H9 (cell line): ENCODE measurements around the gene KIF7. TPM values are rescaled to one million over a fixed set of nuclear protein-coding genes. Genes with fewer than 3 reads are reported as not detected.

Experiments used
- DNase-seq: peaks from one replicate; pipeline ENCODE4 v3.0.0-alpha.2; 2017
- H2AFZ ChIP-seq: one replicate; pipeline ENCODE4 v1.6.1; 2013; ENCODE audit warnings: mild to moderate bottlenecking, low read length, control low read depth, moderate library complexity
- H2AK5ac ChIP-seq: 2 replicates; pipeline ENCODE4 v1.6.1; 2013; ENCODE audit warnings: low read length, control low read depth, mixed read lengths; ENCODE audit not compliant: insufficient read length
- H2BK120ac ChIP-seq: one replicate; pipeline ENCODE4 v1.6.1; 2013; ENCODE audit warnings: low read depth, mild to moderate bottlenecking, low read length, control low read depth, inconsistent platforms; ENCODE audit not compliant: poor library complexity, severe bottlenecking
- H2BK12ac ChIP-seq: 2 replicates; pipeline ENCODE4 v1.6.1; 2013; ENCODE audit warnings: low read length, control low read depth, mixed read lengths, low read depth; ENCODE audit not compliant: insufficient read length
- H2BK15ac ChIP-seq: 2 replicates; pipeline ENCODE4 v1.6.1; 2013; ENCODE audit warnings: low read depth, low read length, control low read depth
- H2BK20ac ChIP-seq: one replicate; pipeline ENCODE4 v1.6.1; 2013; ENCODE audit warnings: low read depth, mild to moderate bottlenecking, low read length, control low read depth, inconsistent platforms; ENCODE audit not compliant: poor library complexity, severe bottlenecking
- H2BK5ac ChIP-seq: 2 replicates; pipeline ENCODE4 v1.6.1; 2013; ENCODE audit warnings: low read length, control low read depth, mixed read lengths; ENCODE audit not compliant: insufficient read length
- H3K14ac ChIP-seq: 2 replicates; pipeline ENCODE4 v1.6.1; 2013; ENCODE audit warnings: low read length, control low read depth; ENCODE audit not compliant: insufficient read depth
- H3K18ac ChIP-seq: 2 replicates; pipeline ENCODE4 v1.6.1; 2013; ENCODE audit warnings: low read depth, mild to moderate bottlenecking, mixed read lengths, low read length, control low read depth; ENCODE audit not compliant: insufficient read length
- H3K23ac ChIP-seq: 2 replicates; pipeline ENCODE4 v1.6.1; 2013; ENCODE audit warnings: low read length, control low read depth, mixed read lengths, low read depth; ENCODE audit not compliant: insufficient read length
- H3K23me2 ChIP-seq: 2 replicates; pipeline ENCODE4 v1.6.1; 2013; ENCODE audit warnings: low read depth, mild to moderate bottlenecking, mixed read lengths, low read length, control low read depth; ENCODE audit not compliant: insufficient read length, poor library complexity, severe bottlenecking
- H3K27ac ChIP-seq: 2 replicates; pipeline ENCODE4 v1.5.1; 2013; ENCODE audit warnings: low read length, control low read depth, mixed read lengths, low read depth; ENCODE audit not compliant: insufficient read length
- H3K27me3 ChIP-seq: 2 replicates; pipeline ENCODE4 v1.6.1; 2013; ENCODE audit warnings: low read length, control low read depth, inconsistent platforms; ENCODE audit not compliant: insufficient read depth
- H3K4ac ChIP-seq: 2 replicates; pipeline ENCODE4 v1.6.1; 2013; ENCODE audit warnings: low read depth, mild to moderate bottlenecking, control low read depth, inconsistent platforms, low read length, moderate library complexity
- H3K4me1 ChIP-seq: 2 replicates; pipeline ENCODE4 v1.6.1; 2013; ENCODE audit warnings: low read length, control low read depth, inconsistent platforms; ENCODE audit not compliant: insufficient read depth
- H3K4me2 ChIP-seq: 2 replicates; pipeline ENCODE4 v1.6.1; 2013; ENCODE audit warnings: low read length, control low read depth, mixed read lengths; ENCODE audit not compliant: insufficient read length, insufficient read depth
- H3K56ac ChIP-seq: 2 replicates; pipeline ENCODE4 v1.6.1; 2013; ENCODE audit warnings: low read depth, mild to moderate bottlenecking, mixed read lengths, low read length, control low read depth; ENCODE audit not compliant: insufficient read length
- H3K79me1 ChIP-seq: 2 replicates; pipeline ENCODE4 v1.6.1; 2013; ENCODE audit warnings: low read depth, mild to moderate bottlenecking, moderate library complexity, low read length, control low read depth, inconsistent platforms; ENCODE audit not compliant: insufficient read depth, poor library complexity, severe bottlenecking
- H3K79me2 ChIP-seq: 2 replicates; pipeline ENCODE4 v1.6.1; 2013; ENCODE audit warnings: low read length, control low read depth, inconsistent platforms; ENCODE audit not compliant: insufficient read depth
- H3K9ac ChIP-seq: 2 replicates; pipeline ENCODE4 v1.6.1; 2013; ENCODE audit warnings: low read length, control low read depth, mixed read lengths; ENCODE audit not compliant: insufficient read length; ENCODE audit errors: extremely low read depth
- H3K9me3 ChIP-seq: one replicate; pipeline ENCODE4 v1.6.1; 2013; ENCODE audit warnings: low read depth, low read length, inconsistent platforms; ENCODE audit not compliant: control insufficient read depth
- H3T11ph ChIP-seq: one replicate; pipeline ENCODE4 v1.6.1; 2013; ENCODE audit warnings: mild to moderate bottlenecking, low read length, control low read depth, inconsistent platforms
- H4K20me1 ChIP-seq: one replicate; pipeline ENCODE4 v1.6.1; 2013; ENCODE audit not compliant: control insufficient read depth, insufficient read length, insufficient read depth
- H4K5ac ChIP-seq: 2 replicates; pipeline ENCODE4 v1.6.1; 2013; ENCODE audit warnings: low read depth, mild to moderate bottlenecking, mixed read lengths, low read length, control low read depth; ENCODE audit not compliant: insufficient read length
- H4K8ac ChIP-seq: replicated peaks from 2 replicates; pipeline ENCODE4 v1.6.1; 2013; ENCODE audit warnings: low read length, control low read depth, mixed read lengths, low read depth; ENCODE audit not compliant: insufficient read length
- H4K91ac ChIP-seq: 2 replicates; pipeline ENCODE4 v1.6.1; 2013; ENCODE audit warnings: low read depth, mild to moderate bottlenecking, moderate library complexity, mixed read lengths, low read length, control low read depth; ENCODE audit not compliant: insufficient read length
- H3K27ac Mint-ChIP-seq, 3 experiments: 2 replicates in 2 of 3; 3 replicates in 1 of 3; pipeline ENCODE4 v1.8.0; 2020 to 2021; ENCODE audit warnings: mixed read lengths in 3 of 3, mild to moderate bottlenecking in 1 of 3, moderate library complexity in 1 of 3
- H3K27me3 Mint-ChIP-seq: 2 replicates; pipeline ENCODE4 v1.8.0; 2021; ENCODE audit warnings: low read depth, mild to moderate bottlenecking, moderate library complexity, mixed read lengths
- H3K36me3 Mint-ChIP-seq, 3 experiments: 2 replicates in 2 of 3; 3 replicates in 1 of 3; pipeline ENCODE4 v1.8.0; 2020 to 2021; ENCODE audit warnings: low read depth in 3 of 3, mixed read lengths in 3 of 3; ENCODE audit not compliant: insufficient read depth in 1 of 3
- H3K4me1 Mint-ChIP-seq, 2 experiments: 2 replicates each; pipeline ENCODE4 v1.8.0; 2020; ENCODE audit warnings: mixed read lengths in 2 of 2
- H3K4me3 Mint-ChIP-seq, 2 experiments: 2 replicates in 1 of 2; 3 replicates in 1 of 2; pipeline ENCODE4 v1.8.0; 2020 to 2021; ENCODE audit warnings: mild to moderate bottlenecking in 2 of 2, mixed read lengths in 2 of 2, moderate library complexity in 1 of 2
- H3K9me3 Mint-ChIP-seq, 2 experiments: 2 replicates in 1 of 2; 3 replicates in 1 of 2; pipeline ENCODE4 v1.8.0; 2020; ENCODE audit warnings: mild to moderate bottlenecking in 2 of 2, mixed read lengths in 2 of 2, moderate library complexity in 1 of 2
- CTCF ChIP-seq: fragments of 200-600 bp; sonication (generic); conservative IDR thresholded peaks from 3 replicates; pipeline ENCODE4 v1.8.0; 2021; ENCODE audit warnings: antibody characterized with exemption, mild to moderate bottlenecking
- WGBS: extraction: QIAGEN DNeasy Blood & Tissue Kit; methylation state at CpG from one replicate; pipeline ENCODE4 v1.1.7; 2013; ENCODE audit warnings: missing lambda C conversion rate, low lambda C conversion rate, mixed read lengths; ENCODE audit not compliant: insufficient read length; ENCODE audit errors: extremely low coverage; 5-methylcytosine and 5-hydroxymethylcytosine counted together
- total RNA-seq: library from RNA; stranded (reverse); gene quantifications from 2 replicates; pipeline ENCODE4 v1.2.1, GENCODE V29; 2021

The KIF7 gene
- total RNA-seq, 1 experiment from 2014 or later: 22.0 TPM

GRCh38 chr15:89627256-89627970 lies 27.9 kb downstream of the KIF7 start:
- no peak for DNase-seq
- Mint-ChIP-seq H3K9me3 (peaks cover 2 to 9% of the 10 kb centered on the region in 2 experiments), H3K27ac (peak overlapping the region in 1 of 3 experiments; percentile 87; a peak in 2 of 7 replicates), H3K4me3 (no peak overlapping the region), H3K27me3 (peaks cover 2% of the 10 kb centered on the region; the same call in 1 of the 2 replicates), H3K4me1 (peaks cover 0 to 4% of the 10 kb centered on the region in 2 experiments; a peak in 1 of 4 replicates), H3K36me3 (peaks cover 81 to 98% (median 96%) of the 10 kb centered on the region in 3 experiments)
- Histone ChIP-seq H4K20me1 (no peaks in the 10 kb centered on the region), H3K4me1 (no peaks in the 10 kb centered on the region; the same call in 1 of the 2 replicates), H2BK12ac (no peak overlapping the region), H3K9ac (no peak overlapping the region), H3K79me1 (no peaks in the 10 kb centered on the region), H3T11ph (no peak overlapping the region), H3K4me2 (no peak overlapping the region), H3K14ac (no peak overlapping the region), H2BK120ac (no peak overlapping the region), H2AFZ (no peak overlapping the region), H3K27ac (no peak overlapping the region), H3K18ac (no peak overlapping the region), H3K79me2 (no peaks in the 10 kb centered on the region), H3K23ac (no peak overlapping the region), H3K27me3 (no peaks in the 10 kb centered on the region), H2BK5ac (no peak overlapping the region), H2BK15ac (no peak overlapping the region), H3K56ac (no peak overlapping the region), H3K9me3 (no peaks in the 10 kb centered on the region), H4K91ac (no peak overlapping the region), H3K23me2 (no peaks in the 10 kb centered on the region), H3K4ac (no peak overlapping the region), H2AK5ac (no peak overlapping the region), H2BK20ac (no peak overlapping the region), H4K5ac (no peak overlapping the region), H4K8ac (no peak overlapping the region)
- no peak for TF ChIP-seq CTCF
- WGBS: no CpG with 5 or more reads among the region's 8 CpGs
